Ishikawa (cell line): ENCODE measurements around the gene SPARCL1.

Experiments
- CEBPB ChIP-seq: IDR thresholded peaks from 2 replicates; pipeline ENCODE4 v1.6.1; 2012
- CREB1 ChIP-seq: IDR thresholded peaks from 2 replicates; pipeline ENCODE4 v1.6.1; 2012; ENCODE audit warnings: low read depth
- EGR1 ChIP-seq: IDR thresholded peaks from 2 replicates; pipeline ENCODE4 v1.6.1; 2012
- EP300 ChIP-seq: IDR thresholded peaks from 2 replicates; pipeline ENCODE4 v1.6.1; 2012; ENCODE audit warnings: borderline replicate concordance
- FOXM1 ChIP-seq: IDR thresholded peaks from 2 replicates; pipeline ENCODE4 v1.6.1; 2012; ENCODE audit warnings: low read depth, borderline replicate concordance
- NFIC ChIP-seq: IDR thresholded peaks from 2 replicates; pipeline ENCODE4 v1.6.1; 2012
- RAD21 ChIP-seq: IDR thresholded peaks from 2 replicates; pipeline ENCODE4 v1.6.1; 2012; ENCODE audit warnings: low read depth
- TAF1 ChIP-seq: IDR thresholded peaks from 2 replicates; pipeline ENCODE4 v1.6.1; 2012; ENCODE audit warnings: low read depth, mild to moderate bottlenecking
- TCF12 ChIP-seq: IDR thresholded peaks from 2 replicates; pipeline ENCODE4 v1.6.1; 2012; ENCODE audit warnings: low read depth
- TEAD4 ChIP-seq: IDR thresholded peaks from 2 replicates; pipeline ENCODE4 v1.6.1; 2012
- YY1 ChIP-seq: IDR thresholded peaks from 2 replicates; pipeline ENCODE4 v1.6.1; 2012; ENCODE audit warnings: low read depth
- ZBTB7A ChIP-seq: IDR thresholded peaks from 2 replicates; pipeline ENCODE4 v1.6.1; 2012; ENCODE audit warnings: low read depth
- TF ChIP-seq, protein P1 (sequence below): IDR thresholded peaks from 2 replicates; pipeline ENCODE4 v1.6.1; 2012
- TF ChIP-seq, protein P2 (sequence below): IDR thresholded peaks from 2 replicates; pipeline ENCODE4 v1.6.1; 2012; ENCODE audit warnings: low read depth, mild to moderate bottlenecking
- TF ChIP-seq, protein P3 (sequence below): IDR thresholded peaks from 2 replicates; pipeline ENCODE4 v1.6.1; 2012

SPARCL1 gene

DNA sequence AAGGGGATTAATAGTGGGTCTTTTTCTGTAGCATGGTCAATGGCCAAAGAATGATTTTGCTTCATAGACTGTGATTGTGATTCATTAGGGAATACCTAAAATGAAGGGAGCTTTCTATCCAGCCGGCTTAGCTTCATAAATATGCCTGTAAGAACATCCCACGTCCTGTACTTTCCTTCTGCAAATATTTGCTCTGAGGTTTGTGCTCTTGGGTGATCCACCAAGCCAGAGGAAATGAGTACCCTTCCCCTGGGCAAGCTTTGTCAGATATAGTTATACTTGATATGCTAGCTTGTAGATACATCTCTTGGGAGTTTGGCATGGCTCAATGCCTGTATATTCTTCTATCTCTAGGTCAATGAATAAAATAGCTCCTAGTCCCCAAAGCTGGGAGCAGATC, 28.2 kb upstream of the SPARCL1 start:
- TF ChIP-seq FOXM1 = no peak
- no peak for TF ChIP-seq ZBTB7A

DNA sequence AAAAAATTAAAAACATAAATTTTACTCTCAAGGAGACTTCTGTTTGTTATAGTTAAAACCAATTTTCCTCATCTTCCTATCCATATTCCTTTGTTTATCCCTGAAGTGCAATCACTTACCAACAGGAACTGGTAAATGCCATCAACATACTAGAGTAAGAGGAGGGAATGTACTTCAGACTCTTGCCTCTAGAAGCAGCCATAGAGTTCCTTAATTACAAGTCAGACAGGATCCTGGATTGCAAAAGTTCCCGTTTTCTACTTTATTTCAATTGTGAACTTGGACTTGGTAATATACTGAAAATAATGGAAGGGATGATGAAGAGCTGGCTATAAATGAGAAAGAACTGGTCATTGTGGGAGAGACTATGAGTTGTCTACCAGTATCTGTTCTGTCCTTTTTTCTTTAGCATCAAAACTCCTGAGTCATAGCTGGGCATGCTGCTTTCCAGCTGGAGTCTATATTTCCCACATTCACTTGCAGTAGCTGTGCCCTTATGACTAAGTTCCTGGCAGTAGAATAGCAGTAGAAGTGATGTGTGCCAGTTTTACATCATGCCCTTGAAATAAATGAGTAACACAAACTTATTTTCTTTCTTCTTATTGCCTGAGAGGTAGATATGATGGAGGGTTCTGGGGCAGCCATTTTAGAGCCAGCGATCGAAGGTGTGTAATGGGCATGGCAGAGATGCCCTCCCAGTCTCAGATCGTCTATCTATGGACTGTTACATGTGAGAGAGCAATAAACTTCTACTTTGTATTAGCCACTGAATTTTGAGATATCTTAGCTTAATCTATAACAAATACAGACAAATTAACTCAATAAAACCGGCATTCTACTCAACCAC, 26.8 kb upstream of the SPARCL1 start:
- TF ChIP-seq EGR1 (no peak), NFIC (no peak), FOXM1 (no peak), ZBTB7A (no peak), TAF1 (no peak)

DNA sequence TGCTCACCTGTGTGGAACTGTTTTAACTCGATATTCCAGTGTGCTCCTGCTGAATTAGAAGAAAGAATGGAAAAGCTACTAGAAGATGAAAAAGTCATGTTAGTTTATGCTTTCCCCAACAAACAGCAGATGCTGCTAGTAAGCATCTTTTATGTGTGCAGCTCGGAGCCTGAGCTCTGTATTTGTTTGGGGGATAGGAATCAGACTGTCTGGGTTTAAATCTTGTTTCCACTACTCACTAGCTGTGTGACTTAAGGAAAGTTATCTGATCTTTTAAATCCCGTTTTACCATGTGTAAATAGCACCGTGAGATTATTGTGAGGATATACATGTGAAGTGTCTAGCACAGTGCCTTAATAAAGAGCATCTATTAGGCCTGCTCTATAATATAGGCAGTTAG, 24.0 kb upstream of the SPARCL1 start:
- TF ChIP-seq CEBPB = no peak
- TF ChIP-seq, protein P1, sequence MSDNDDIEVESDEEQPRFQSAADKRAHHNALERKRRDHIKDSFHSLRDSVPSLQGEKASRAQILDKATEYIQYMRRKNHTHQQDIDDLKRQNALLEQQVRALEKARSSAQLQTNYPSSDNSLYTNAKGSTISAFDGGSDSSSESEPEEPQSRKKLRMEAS = no peak
- TF ChIP-seq RAD21 = no peak
- TF ChIP-seq CREB1 = no peak
- no peak for TF ChIP-seq NFIC
- TF ChIP-seq TAF1 = no peak
- TF ChIP-seq YY1 = no peak
- no peak for TF ChIP-seq TCF12
- TF ChIP-seq, protein P2, sequence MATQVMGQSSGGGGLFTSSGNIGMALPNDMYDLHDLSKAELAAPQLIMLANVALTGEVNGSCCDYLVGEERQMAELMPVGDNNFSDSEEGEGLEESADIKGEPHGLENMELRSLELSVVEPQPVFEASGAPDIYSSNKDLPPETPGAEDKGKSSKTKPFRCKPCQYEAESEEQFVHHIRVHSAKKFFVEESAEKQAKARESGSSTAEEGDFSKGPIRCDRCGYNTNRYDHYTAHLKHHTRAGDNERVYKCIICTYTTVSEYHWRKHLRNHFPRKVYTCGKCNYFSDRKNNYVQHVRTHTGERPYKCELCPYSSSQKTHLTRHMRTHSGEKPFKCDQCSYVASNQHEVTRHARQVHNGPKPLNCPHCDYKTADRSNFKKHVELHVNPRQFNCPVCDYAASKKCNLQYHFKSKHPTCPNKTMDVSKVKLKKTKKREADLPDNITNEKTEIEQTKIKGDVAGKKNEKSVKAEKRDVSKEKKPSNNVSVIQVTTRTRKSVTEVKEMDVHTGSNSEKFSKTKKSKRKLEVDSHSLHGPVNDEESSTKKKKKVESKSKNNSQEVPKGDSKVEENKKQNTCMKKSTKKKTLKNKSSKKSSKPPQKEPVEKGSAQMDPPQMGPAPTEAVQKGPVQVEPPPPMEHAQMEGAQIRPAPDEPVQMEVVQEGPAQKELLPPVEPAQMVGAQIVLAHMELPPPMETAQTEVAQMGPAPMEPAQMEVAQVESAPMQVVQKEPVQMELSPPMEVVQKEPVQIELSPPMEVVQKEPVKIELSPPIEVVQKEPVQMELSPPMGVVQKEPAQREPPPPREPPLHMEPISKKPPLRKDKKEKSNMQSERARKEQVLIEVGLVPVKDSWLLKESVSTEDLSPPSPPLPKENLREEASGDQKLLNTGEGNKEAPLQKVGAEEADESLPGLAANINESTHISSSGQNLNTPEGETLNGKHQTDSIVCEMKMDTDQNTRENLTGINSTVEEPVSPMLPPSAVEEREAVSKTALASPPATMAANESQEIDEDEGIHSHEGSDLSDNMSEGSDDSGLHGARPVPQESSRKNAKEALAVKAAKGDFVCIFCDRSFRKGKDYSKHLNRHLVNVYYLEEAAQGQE = no peak
- TF ChIP-seq EP300 = no peak
- no peak for TF ChIP-seq EGR1
- TF ChIP-seq TEAD4 = no peak
- TF ChIP-seq, protein P3, sequence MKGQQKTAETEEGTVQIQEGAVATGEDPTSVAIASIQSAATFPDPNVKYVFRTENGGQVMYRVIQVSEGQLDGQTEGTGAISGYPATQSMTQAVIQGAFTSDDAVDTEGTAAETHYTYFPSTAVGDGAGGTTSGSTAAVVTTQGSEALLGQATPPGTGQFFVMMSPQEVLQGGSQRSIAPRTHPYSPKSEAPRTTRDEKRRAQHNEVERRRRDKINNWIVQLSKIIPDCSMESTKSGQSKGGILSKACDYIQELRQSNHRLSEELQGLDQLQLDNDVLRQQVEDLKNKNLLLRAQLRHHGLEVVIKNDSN = no peak
- no peak for TF ChIP-seq ZBTB7A
- no peak for TF ChIP-seq FOXM1

DNA sequence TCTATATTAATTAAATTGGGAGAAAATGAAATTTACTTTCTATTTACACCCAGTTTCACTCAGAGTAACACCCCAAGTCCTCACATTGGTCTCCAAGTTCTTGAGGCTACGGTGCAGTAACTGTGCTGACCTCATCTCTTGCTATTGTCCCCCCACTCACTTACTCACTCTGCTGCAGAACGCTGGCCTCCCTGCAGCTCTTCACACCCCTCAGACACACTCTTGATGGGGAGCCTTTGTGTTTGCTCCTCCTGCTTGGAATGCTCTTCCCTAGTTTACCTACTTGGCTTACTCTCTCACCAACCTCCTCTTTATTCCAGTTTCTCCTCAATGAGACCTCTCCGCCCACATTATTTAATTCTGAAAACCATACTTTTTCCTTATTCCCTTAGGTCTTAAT, 22.2 kb upstream of the SPARCL1 start:
- no peak for TF ChIP-seq FOXM1
- TF ChIP-seq NFIC = no peak
- no peak for TF ChIP-seq EGR1

DNA sequence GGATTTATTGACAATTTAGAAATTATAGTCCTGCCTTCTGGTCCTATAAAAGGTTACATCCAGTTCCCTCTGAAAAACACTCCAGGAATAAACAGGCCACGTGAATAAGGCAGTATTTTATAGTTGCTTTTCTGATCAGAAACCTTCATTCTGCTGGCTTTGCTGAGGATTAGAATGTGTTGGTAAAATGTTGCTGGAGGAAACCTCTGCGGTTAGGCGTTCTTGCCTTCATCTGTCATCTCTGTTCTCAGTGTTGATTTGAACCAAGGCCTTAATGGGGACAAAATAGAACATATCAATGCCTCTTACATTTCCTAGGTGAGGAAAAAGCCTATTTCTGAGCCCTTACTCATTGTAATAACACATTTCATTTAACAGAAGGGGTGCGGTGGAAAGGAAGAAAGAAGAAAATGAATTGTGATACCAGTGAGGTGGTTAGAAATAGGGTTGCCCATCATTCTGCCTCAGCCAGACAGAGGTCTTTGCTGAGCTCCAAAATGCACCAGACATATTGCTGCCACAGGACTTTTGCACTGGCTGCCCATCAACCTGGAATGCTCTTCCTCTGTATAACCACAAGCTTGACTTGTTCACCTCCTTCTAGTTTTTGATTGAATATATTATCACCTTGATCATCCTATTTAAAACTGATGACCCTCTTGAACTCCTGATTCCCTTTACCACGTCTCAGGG, 18.0 kb upstream of the SPARCL1 start:
- TF ChIP-seq CREB1 = no peak

DNA sequence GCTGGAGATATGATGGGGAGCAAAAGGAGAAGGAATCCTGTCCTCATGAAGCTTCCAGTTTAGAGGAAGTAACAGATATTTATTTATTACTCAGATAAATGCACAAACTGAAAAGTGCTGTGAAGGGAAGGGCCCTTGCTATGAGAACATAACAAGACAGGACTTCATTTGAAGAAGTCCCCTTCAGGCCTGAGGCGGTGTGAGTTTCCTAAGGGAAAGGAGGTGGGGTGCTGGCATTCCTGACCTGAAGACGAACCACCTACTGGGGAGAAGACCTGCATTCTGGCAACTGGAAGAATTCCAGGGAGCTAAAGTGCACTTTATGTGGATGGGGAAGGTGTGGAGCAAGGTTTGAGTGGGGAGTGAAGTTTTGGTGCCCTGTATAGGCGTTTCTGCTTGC, 15.9 kb upstream of the SPARCL1 start:
- TF ChIP-seq FOXM1 (no peak), YY1 (no peak), TEAD4 (no peak)

DNA sequence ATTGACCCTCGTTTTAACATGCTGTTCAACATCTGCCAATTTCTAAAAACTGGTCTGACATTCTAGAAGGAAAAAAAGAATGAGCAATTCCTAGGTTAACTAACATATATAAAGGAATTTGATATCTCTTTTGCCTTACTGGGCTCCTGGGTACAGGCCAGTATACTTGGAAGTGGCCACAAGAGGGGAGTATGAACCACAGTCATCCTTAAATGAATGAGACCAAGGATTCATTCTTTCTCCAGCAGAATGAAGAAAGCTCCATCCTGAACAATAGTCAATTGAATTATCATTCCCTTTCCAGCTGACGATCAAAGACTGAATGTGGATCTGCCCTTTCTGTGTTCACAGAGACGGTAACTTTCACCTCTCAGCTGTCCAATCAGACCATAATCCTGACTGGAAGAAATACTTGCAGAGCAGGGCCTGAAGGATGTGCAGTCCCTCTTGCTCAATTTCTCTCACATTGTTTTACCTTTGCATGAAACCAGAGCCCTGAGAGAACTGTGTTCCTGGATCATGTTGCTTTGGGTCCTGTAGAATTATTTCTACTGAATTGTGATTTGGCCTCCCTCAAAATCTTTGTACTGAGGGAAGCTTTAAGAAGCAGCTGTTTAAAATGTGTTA, 14.8 kb upstream of the SPARCL1 start:
- TF ChIP-seq EGR1 = no peak
- TF ChIP-seq TEAD4 = no peak
- no peak for TF ChIP-seq NFIC
- TF ChIP-seq, protein P3 = no peak
- peak; percentile 54 for TF ChIP-seq RAD21

DNA sequence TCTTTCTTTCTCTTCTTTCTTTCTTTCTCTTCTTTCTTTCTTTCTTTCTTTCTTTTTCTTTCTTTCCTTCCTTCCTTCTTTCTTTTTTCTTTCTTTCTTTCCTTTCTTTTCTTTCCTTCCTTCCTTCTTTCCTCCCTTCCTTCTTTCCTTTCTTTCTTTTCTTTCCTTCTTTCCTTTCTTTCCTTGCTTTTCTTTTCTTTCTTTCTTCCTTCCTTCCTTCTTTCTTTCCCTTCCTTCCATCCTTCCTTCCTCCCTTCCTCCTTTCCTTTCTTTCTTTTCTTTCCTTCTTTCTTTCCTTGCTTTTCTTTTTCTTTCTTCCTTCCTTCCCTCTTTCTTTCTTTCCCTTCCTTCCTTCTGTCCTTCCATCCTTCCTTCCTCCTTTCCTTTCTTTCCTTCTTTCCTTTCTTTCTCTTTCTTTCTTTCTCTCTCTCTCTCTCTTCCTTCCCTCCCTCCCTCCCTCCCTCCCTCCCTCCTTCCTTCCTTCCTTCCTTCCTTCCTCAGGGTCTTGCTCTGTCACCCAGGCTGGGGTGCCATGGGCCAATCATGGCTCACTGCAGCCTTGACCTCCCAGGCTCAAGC, 13.6 kb upstream of the SPARCL1 start:
- TF ChIP-seq EGR1 (no peak), NFIC (no peak), ZBTB7A (no peak), TAF1 (no peak), CEBPB (no peak), TEAD4 (no peak), RAD21 (no peak), TCF12 (no peak), CREB1 (no peak), FOXM1 (no peak), YY1 (no peak), EP300 (no peak)
- TF ChIP-seq, protein P1 = no peak
- TF ChIP-seq, protein P3 = no peak
- TF ChIP-seq, protein P2 = no peak
